Colonic mucosa (tissue), 4 donors: Measurements from ENCODE around the gene SMAD3. TPM values are rescaled to one million over a fixed set of nuclear protein-coding genes. Genes with fewer than 3 reads are reported as not detected.

Experiments used
- DNase-seq: peaks from one replicate; pipeline ENCODE4 v3.0.0-alpha.2; 2020
- H3K27ac ChIP-seq: fragments of 200-600 bp; one replicate; pipeline ENCODE4 v1.8.0; 2021
- H3K27me3 ChIP-seq: fragments of 200-600 bp; one replicate; pipeline ENCODE4 v1.8.0; 2021
- H3K36me3 ChIP-seq: fragments of 200-600 bp; one replicate; pipeline ENCODE4 v1.8.0; 2021
- H3K4me1 ChIP-seq: fragments of 200-600 bp; one replicate; pipeline ENCODE4 v1.8.0; 2021; ENCODE audit warnings: mild to moderate bottlenecking
- H3K4me3 ChIP-seq: fragments of 200-600 bp; one replicate; pipeline ENCODE4 v1.8.0; 2021
- H3K9ac ChIP-seq, 2 donors: one replicate each; pipeline ENCODE4 v1.7.0; 2013; ENCODE audit warnings: control low read depth in 2 of 2, low read depth in 2 of 2, low read length in 2 of 2
- H3K9me3 ChIP-seq: fragments of 200-600 bp; one replicate; pipeline ENCODE4 v1.8.0; 2021
- CTCF ChIP-seq: fragments of 200-600 bp; IDR thresholded peaks from one replicate; pipeline ENCODE4 v1.8.0; 2022; ENCODE audit warnings: antibody characterized with exemption, mild to moderate bottlenecking
- intact Hi-C: fragments of 100-400 bp; cut with DNase I; formaldehyde crosslinking; loops from one replicate; pipeline ENCODE4 v1.14.1; 2022
- total RNA-seq, 2 donors: library from RNA; stranded (reverse); fragmentation: NEBNext Ultra II Directional in 1 of 2; extraction: Animal tissue kit (Norgen Biotek cat#: 25700) in 1 of 2; gene quantifications; one replicate each; pipeline ENCODE4 v1.2.1, GENCODE V29; 2021
- donor health status: healthy.
- donor health status: DM: no; HTN: no; CAD: no.
- donor health status: DM: no; HTN: no; CAD: no.

The SMAD3 gene
- total RNA-seq, 2 donors from 2014 or later = 38.6 to 62.1 TPM

DNA sequence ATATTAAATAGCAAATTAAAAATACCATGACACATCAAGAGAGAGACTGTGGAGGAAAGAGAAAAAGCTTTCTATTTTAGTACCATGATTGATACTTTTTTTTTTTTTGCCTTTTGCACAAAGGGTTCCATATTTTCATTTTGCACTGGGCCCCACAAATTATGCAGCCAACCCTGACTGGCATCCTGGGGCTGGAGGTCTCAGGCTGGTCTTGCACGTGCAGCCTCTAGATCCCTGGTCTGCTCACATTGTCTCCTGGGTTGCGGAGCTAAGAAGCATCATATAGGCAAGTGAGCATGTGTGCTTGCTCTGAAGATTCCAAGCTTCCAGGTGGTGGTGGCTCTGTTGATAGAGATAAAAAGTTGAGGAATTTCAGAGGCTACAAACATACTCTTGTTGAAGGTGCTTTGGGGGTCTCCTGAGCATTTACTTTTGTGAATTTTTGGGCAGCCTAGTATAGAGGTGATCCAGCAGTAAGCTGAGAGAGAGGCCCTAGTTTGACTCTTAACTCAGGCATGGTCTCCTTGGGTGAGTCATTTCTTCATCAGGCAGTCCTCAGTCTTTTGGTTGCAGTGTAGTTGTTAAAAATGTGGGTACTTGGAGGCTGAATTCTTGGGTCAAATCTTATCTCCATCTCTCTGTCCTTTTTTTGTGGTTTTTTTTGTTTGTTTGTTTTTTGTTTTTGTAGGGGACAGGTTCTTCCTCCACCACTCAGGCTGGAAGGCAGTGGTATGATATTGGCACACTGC is 31.3 kb downstream of the SMAD3 start:
- no peak for TF ChIP-seq CTCF
- no peak overlapping the region for H3K9ac ChIP-seq
- no peak for DNase-seq
- H3K27ac ChIP-seq = no peak overlapping the region
- peaks cover 15% of the 10 kb centered on the region for H3K4me1 ChIP-seq
- no peak overlapping the region for H3K4me3 ChIP-seq
- H3K9me3 ChIP-seq = no peaks in the 10 kb centered on the region
- intact Hi-C loops = no loop called here
- no peaks in the 10 kb centered on the region for H3K27me3 ChIP-seq
- H3K36me3 ChIP-seq = no peaks in the 10 kb centered on the region

DNA sequence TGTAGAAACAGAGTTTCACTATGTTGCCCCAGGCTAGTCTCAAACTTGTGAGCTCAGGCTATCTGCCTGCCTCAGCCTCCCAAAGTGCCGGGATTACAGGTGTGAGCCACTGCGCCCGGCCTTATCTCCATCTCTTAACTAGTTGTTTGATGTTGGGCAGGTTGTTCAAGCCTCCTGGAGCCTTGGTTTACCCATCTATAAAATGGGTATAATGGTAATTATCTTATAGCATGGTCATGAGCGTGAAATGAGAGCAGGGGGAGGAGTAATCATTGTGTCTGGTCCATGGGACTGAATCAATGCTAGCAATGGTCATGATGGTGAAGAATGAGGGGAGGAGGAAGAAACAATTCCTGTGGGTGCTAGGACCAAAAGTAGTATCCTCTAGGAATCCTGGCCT is 32.0 kb downstream of the SMAD3 start:
- no peaks in the 10 kb centered on the region for H3K27me3 ChIP-seq
- peak overlapping the region; percentile 24 for H3K27ac ChIP-seq
- peaks cover 9% of the 10 kb centered on the region for H3K4me1 ChIP-seq
- no peak for TF ChIP-seq CTCF
- no peak for DNase-seq
- no peaks in the 10 kb centered on the region for H3K9me3 ChIP-seq
- H3K9ac ChIP-seq = no peak overlapping the region
- intact Hi-C loops = no loop called here
- no peaks in the 10 kb centered on the region for H3K36me3 ChIP-seq
- no peak overlapping the region for H3K4me3 ChIP-seq

GRCh38 chr15:67097930-67098740 is 32.7 kb downstream of the SMAD3 start:
- intact Hi-C loops = no loop called here
- peak; percentile 50 for DNase-seq
- no peak for TF ChIP-seq CTCF
- Histone ChIP-seq H3K27ac (peak overlapping the region; percentile 24), H3K4me3 (no peak overlapping the region), H3K9me3 (no peaks in the 10 kb centered on the region), H3K27me3 (no peaks in the 10 kb centered on the region), H3K36me3 (no peaks in the 10 kb centered on the region), H3K4me1 (peaks cover 9% of the 10 kb centered on the region), H3K9ac (peak overlapping the region in 1 of 2 donors; percentile 51)

DNA sequence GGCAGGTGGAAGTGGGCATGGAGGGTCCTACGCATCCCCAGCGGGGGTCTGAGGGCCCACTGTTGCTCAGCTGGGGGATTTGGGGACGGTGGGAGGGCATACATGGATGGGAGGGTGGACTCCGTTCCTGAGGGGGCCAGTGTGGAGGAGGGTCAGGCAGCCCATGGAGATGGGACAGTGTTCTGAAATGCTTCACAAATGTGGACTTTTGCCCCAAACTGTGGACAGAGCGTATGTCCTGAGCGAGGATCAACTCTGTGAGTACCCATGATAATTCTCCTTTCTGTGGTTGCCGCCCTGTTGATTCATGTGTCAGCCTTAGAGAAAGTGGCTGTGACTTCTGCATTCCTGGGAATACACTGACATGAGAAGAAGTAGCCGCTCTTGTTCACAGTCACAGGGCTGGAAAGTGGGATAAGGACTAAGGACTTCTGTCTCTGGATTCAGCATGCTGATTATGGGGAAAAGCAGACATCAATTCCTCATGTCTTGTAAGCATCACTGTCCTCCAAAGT is 33.4 kb downstream of the SMAD3 start:
- H3K9me3 ChIP-seq = no peaks in the 10 kb centered on the region
- peak overlapping the region in 1 of 2 donors; percentile 51 for H3K9ac ChIP-seq
- H3K4me1 ChIP-seq = peaks cover 9% of the 10 kb centered on the region
- H3K27ac ChIP-seq = peak overlapping the region; percentile 24
- H3K27me3 ChIP-seq = no peaks in the 10 kb centered on the region
- intact Hi-C loops = no loop called here
- H3K36me3 ChIP-seq = no peaks in the 10 kb centered on the region
- no peak for TF ChIP-seq CTCF
- DNase-seq = no peak
- no peak overlapping the region for H3K4me3 ChIP-seq

- intact Hi-C loops = no loop called here
- DNase-seq = no peak
- H3K4me1 ChIP-seq = peaks cover 13% of the 10 kb centered on the region
- H3K36me3 ChIP-seq = no peaks in the 10 kb centered on the region
- H3K4me3 ChIP-seq = no peak overlapping the region
- no peaks in the 10 kb centered on the region for H3K27me3 ChIP-seq
- no peaks in the 10 kb centered on the region for H3K9me3 ChIP-seq
- TF ChIP-seq CTCF = no peak
- H3K27ac ChIP-seq = no peak overlapping the region
- H3K9ac ChIP-seq = no peak overlapping the region
These were observed 34.9 kb downstream of the SMAD3 start for GRCh38 chr15:67100124-67100791.
